ENCODE results near the gene RNF6.
"Not testable (repeated sequence)": the region's sequence is repeated elsewhere in the genome, so short reads cannot be mapped to it uniquely, and the experiment has no call there.

RNF6 gene

DNA sequence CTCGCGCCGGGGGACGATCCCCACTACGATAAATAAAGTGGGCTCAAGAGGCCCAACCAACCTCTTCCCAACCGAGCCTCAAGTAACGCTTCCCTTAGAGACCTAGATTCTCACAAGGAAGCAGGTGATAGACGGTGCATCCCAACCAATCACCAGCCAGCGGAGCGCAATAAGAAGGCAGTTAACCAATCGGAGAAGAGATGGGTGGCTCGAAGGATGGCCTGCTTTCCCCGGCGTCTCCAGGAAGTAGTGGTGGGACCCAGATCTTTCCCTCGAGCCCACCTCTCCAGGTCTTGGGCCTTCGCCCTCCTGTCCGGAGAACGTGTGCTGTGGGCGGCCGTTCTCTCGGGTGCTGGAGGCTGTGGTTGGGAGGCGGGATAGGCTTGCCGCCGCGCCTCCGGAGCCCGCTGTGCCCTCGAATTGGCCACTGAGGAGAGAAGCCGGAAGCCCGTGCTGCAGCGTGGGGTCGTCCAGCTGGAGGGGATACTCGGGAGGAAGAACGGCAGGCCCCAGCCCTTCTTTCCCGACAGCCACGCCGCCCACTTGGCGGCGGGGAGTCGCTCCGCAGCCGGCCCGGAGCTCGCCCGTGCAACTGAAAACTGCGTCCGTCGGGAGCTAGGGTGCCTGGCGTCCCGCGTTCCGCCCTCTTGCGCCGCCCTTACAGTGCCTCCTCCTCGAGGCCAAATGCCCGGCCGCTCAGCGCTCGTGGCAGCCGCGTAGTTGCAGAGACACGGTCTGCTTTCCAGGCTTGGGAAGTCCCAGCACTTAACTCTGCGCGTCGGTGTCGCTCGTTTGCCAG, at the start of gene RNF6:
Gene RNF6, minus strand, starts transcription at position 594 of the 799 bp plus-strand sequence. CDS start 2,665 bp downstream, outside the sequence.
- DNase-seq, result peak; percentile 58 to 97 (median 86)

DNA sequence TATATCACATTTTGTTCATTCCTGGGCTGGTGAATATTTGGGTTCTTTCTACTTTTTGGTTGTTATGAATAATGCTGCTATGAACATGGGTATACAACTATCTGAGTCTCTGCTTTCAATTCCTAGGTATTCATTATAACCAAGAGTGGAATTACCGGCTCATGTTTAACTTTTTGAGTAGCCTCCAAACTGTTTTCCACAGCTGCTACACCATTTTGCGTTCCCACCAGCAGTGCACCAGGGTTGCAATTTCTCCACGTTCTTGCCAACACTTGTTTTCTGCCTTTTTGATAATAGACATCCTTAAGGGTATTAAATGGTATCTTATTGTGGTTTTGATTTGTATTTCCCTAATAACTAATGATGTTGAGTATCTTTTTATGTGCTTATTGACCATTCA, 48.6 kb upstream of the RNF6 start:
- no peak for DNase-seq

DNA sequence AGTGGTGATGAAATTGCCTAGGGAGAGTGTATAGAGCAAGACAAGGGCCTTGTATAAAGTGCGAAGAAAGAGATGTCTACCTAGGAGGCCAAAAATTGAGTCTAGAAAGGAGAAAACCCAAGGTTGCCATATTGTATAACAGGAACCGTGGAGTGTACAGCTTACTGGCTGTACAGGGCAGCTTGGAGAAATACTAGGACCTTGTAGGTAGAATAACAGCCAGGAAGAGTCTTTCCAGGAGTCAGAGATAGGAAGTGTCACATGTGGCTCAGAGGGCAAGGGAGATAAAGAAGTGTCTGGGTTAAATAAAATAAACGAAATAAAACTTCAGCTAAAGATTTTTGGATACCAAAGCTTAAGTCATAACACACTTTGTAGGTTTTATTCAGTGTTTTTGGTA, 44.2 kb upstream of the RNF6 start:
- DNase-seq, result no peak

DNA sequence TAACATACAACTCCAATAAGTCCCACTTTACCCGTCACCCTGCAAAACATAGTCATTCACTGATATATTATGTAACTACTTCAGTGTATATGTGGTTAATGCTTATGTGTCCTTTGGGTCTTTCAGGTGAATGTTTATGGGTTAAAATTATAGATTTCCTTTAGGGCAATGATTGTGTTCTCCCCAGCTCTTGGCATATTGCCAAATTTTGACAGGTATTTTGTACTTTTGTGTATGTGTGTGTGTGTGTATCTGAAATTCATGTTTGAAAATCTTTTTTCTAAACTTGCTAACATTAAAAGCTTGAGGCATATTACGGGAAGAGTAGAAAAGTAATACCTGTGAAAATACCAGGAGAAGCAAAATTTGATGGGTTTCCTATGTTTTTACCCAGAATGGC, 40.0 kb upstream of the RNF6 start:
- DNase-seq, result no peak

GRCh38 chr13:26259634-26260033, 37.5 kb upstream of the RNF6 start:
- no peak for DNase-seq

DNA sequence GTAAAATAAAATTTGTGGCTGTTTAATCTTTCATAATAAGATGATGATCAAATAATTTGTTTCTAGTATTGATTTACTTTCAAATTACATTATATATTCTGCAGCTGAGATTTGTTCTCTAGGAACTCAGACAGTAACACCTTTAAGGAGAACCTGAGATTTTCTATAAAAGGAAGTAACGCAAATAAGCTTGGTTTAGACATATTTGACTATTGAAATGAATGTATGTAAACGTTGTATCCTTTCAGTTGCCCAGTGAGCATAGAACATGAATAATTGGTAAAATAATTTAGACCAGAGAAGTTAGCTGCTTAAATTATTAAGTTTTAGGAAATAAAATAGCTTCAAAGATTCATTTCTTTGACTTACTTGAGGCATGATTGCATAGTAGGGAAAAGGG, 34.9 kb upstream of the RNF6 start:
- DNase-seq, result no peak

GRCh38 chr13:26255691-26256277, 33.7 kb upstream of the RNF6 start:
- no peak for DNase-seq

DNA sequence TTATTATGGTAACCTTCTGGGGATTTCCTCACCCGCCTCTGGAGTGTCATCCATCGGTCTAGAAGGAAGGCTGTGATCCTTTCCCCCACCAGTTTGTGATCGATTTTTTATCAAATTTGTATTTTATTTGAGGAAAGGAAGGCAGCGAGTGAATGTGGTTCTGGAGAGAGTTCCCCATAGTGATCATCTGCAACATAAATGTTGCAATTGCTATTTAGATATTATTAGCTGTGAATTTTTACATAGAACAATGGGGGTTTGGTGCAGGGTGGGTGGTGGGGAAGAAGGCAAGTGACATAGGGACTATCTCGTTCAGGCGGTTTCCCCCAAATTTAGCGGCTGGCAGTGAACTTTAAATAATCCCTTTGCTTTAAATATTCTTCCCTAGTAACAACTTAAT, 33.0 kb upstream of the RNF6 start:
- DNase-seq, result peak in 3 of 56 donors; percentile 3 to 11 (median 8)

- DNase-seq, result peak in 43 of 56 donors; percentile 2 to 57 (median 39)
Measured at GRCh38 chr13:26254583-26255111, 32.5 kb upstream of the RNF6 start.

GRCh38 chr13:26253787-26254582, 31.9 kb upstream of the RNF6 start, which contains the start of gene CDK8:
CDK8 (plus strand) TSS chr13:26254129; CDS start chr13:26254642, 513 bp downstream.
- peak; percentile 35 to 98 (median 93) for DNase-seq

DNA sequence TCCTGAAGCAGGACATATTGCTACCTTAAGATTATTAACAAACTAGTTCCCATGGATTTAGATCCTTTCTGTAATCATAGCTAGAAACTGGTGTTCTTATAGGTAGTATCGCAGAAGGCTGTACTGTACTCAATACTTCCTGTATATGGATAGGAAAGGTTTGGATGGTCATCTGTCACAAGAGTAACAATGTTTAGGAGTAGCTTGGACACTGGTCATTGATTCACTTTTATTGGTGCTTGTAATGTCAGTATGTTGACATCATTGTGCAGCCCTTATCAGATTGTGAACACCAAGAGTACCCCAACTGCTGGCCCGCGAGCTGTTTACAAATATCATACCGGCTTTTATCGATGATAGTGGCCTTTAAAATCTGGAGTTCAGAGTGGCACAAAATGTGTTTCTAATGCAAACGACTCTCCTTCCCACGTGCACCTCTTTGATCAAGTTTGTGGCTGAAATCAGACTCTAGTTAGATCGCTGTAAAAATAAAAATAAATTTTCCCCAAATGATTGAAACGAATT, 31.2 kb upstream of the RNF6 start:
- DNase-seq, result no peak

DNA sequence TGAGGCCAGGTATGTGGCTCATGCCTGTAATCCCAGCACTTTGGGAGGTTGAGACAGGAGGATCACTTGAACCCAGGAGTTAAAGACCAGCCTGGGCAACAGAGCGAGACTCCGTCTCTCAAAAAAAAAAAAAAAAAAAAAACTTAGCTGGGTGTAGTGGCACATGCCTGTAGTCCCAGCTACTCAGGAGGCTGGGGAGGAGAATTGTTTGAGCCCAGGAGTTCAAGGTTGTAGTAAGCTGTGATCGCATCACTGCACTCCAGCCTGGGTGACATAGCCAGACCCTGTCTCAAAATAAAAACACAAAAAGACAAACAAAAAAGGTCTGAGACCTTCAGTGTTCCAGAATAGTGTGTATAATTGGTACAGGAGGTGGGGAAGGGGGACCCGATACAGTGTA, 29.9 kb upstream of the RNF6 start:
- DNase-seq, result not testable (repeated sequence)

DNA sequence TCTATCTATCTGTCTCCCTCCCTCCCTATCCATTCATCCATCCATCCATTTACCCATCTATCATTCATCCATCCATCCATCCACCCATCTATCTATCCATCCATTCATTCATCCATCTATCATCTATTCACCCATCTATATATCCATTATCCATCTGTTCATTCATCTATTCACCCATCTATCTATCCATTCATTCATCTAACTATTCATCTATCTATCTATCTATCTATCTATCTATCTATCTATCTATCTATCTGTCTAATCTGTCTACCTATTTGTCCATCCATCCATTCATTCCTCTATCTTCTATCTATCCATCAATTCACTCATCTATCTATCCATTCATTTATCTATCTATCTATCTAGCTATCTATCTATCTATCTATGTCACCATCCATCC, 27.4 kb upstream of the RNF6 start:
- no peak for DNase-seq

GRCh38 chr13:26247608-26248007, 25.5 kb upstream of the RNF6 start:
- no peak for DNase-seq

DNA sequence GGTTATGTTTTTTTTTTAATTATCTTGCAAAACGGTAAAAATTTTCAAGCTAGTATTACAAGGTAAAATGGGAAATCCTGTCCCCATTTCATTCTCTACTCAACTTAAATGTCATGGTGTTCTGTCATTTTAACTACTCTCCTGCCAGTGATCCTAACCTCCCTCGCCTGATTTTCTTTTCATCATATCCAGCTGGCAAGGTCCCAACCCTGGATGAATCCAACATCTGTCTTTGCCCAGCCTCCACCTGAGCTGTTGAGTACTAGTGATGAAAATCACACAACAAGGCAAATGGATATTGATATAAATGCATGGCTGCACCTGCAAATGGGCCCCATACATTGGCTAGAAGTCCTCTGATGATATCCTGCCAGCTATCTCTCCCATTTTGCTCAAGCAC, 24.9 kb upstream of the RNF6 start:
- no peak for DNase-seq

GRCh38 chr13:26246154-26246553, 24.0 kb upstream of the RNF6 start:
- no peak for DNase-seq

DNA sequence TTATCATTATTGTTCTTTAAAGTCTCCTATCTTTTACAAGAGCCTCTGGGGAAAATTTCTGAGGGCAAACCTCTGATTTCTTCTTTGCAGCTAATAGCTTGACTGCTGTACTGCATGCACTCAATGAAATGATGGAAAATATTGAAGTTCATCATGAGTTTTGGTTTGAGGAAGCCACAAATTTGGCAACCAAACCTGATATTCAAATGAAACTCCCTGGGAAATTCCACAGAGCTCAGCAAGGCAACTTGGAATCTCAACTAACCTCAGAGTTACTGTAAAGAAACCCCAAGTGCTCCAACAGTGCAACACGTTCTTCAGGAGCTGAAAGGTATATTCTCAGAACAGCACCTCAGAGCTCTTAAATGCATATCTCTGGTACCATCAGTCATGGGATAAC, 14.2 kb upstream of the RNF6 start:
- DNase-seq, result no peak

DNA sequence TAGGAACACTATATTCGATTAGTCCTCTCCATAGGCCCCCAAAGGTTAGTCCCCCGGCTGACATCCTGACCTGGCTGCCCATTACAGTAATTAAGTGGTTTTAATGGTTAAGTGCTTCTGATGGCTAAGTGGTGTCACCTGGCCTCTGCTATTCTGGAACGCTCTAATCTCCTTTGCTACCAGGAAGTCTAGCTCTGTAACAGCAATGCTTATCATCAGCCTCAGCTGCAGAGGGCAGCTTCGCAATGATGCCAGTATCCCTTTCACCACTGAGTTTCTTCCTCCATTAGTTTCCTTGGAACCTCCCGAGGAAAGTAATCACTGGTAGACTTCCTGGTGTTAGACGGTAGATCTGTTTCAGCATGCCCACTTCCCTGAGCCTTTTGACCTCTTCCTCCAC, 8.6 kb upstream of the RNF6 start:
- no peak for DNase-seq

GRCh38 chr13:26229080-26229615, 7.0 kb upstream of the RNF6 start:
- DNase-seq, result no peak

DNA sequence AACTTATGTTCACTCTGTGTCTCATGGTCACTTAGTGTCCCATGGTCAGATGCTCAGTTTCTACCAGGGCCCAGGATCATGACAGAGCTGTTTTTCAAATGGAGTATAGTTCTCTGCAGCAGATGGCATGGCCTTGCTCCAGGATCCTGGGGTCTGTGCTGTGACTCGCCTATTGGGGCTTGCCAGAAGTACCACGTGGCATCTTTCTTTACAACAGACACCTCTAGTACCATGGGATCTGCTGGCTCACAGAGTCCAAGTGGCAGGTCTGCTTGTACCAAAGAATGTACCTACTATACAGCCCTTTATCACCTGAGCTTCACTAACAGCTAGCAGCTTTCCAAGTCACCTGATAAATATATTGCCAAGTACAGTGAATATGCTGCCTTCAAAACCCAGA, 6.0 kb upstream of the RNF6 start:
- peak in 2 of 56 donors; percentile 4 to 6 for DNase-seq
